ENCODE data around the gene VAV3. TPM values are rescaled to one million over a fixed set of nuclear protein-coding genes. Genes with fewer than 3 reads are reported as not detected.

The VAV3 gene
- total RNA-seq, 1 experiment from 2014 or later: 10.0 TPM

DNA sequence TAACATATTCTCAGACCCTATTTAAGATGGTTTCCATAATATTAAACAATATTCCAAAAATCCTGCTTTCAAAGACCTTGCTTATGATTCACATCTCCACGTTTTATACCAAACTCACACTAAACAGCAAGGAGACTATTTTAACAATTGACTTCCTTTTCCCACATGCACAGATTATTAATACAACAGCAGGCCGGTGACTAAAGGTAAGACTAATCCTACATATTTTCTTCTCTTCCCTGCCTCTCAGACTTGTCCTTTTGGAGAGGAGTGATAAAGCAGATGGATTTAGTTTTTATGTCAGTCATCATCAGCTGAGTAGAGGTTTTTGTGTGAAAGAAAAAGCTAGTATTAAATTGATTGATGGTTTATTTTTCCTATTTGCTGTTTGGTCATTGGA, 423.6 kb downstream of the VAV3 start:
- CTCF ChIA-PET: no interaction called here
- ATAC-seq: no peak

DNA sequence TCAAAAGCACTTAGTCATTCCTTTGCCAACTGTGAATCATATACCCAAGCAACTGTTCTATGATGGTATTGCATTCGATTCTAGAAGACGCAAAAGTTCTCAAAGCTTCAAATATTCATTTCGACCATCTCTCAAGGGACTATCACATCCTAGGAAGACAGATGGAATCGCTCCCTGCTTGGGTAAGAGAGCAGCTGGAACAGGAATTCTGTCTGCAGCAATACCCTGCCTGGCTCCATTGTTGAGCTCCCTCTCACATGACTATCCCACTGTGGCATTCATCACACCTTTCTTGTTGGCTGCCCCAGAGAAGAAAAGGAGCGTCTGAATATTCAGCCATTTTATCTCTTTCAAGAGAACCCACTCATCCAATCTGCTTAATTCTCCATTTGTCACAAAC, 426.5 kb downstream of the VAV3 start:
- no peak for TF ChIP-seq NFATC4 (CRISPR knock-in tag; IDR thresholded peaks at IDR 0.05)
- TF ChIP-seq, protein P1, sequence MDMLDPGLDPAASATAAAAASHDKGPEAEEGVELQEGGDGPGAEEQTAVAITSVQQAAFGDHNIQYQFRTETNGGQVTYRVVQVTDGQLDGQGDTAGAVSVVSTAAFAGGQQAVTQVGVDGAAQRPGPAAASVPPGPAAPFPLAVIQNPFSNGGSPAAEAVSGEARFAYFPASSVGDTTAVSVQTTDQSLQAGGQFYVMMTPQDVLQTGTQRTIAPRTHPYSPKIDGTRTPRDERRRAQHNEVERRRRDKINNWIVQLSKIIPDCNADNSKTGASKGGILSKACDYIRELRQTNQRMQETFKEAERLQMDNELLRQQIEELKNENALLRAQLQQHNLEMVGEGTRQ (CRISPR knock-in tag; IDR thresholded peaks at IDR 0.05): 0 out of 2 replicates have a peak, but pooled peaks have one; percentile 14
- Mint-ChIP-seq H3K4me1 (peaks cover 19% of the 10 kb centered on the region), H3K9me3 (no peaks in the 10 kb centered on the region; the same call in 1 of the 2 replicates), H3K4me3 (no peak overlapping the region), H3K27ac (no peak overlapping the region), H3K36me3 (no peaks in the 10 kb centered on the region), H3K27me3 (ENCODE audit: low read depth) (no peaks in the 10 kb centered on the region; the same call in 1 of the 2 replicates)
- ChIA-PET POLR2A (no interaction called here), CTCF (interaction anchor here (0.7 to 0.8 kb wide), 2 partner anchors 9 to 341 kb away, joined by 3 to 6 read pairs; no protein-coding TSS in a partner anchor)
- DNase-seq (ENCODE audit: low spot score) (no peak), ATAC-seq (peak; percentile 59)

More for the DNA sequence above, 423.6 kb downstream of the VAV3 start:
- no peak for DNase-seq (ENCODE audit: low spot score)
- no peak overlapping the region for H3K4me3 Mint-ChIP-seq
- H3K27ac Mint-ChIP-seq: no peak overlapping the region
- no peaks in the 10 kb centered on the region for H3K36me3 Mint-ChIP-seq
- POLR2A ChIA-PET: no interaction called here
- no peaks in the 10 kb centered on the region for H3K9me3 Mint-ChIP-seq
- TF ChIP-seq ZNF121 (CRISPR knock-in tag; IDR thresholded peaks at IDR 0.05) (no peak), IRF2 (CRISPR knock-in tag; IDR thresholded peaks at IDR 0.05; ENCODE audit: borderline replicate concordance, low read depth) (no peak), OVOL2 (CRISPR knock-in tag; IDR thresholded peaks at IDR 0.05; ENCODE audit: borderline replicate concordance) (no peak), ELF4 (CRISPR knock-in tag; IDR thresholded peaks at IDR 0.05; ENCODE audit: low read depth) (no peak), CBFB (CRISPR knock-in tag; IDR thresholded peaks at IDR 0.05; ENCODE audit: low read depth) (no peak), JAZF1 (CRISPR knock-in tag; IDR thresholded peaks at IDR 0.05) (no peak), ZNF219 (CRISPR knock-in tag; IDR thresholded peaks at IDR 0.05; ENCODE audit: borderline replicate concordance) (no peak), PRRX2 (CRISPR knock-in tag; IDR thresholded peaks at IDR 0.05) (no peak), ZNF396 (CRISPR knock-in tag; IDR thresholded peaks at IDR 0.05; ENCODE audit: borderline replicate concordance) (no peak), RELA (CRISPR knock-in tag; IDR thresholded peaks at IDR 0.05; ENCODE audit: borderline replicate concordance) (no peak), ETV6 (CRISPR knock-in tag; IDR thresholded peaks at IDR 0.05) (no peak), ESRRA (CRISPR knock-in tag; IDR thresholded peaks at IDR 0.05; ENCODE audit: borderline replicate concordance) (no peak), TEAD1 (CRISPR knock-in tag; IDR thresholded peaks at IDR 0.05) (no peak)
- H3K4me1 Mint-ChIP-seq: peaks cover 19% of the 10 kb centered on the region
- H3K27me3 Mint-ChIP-seq (ENCODE audit: low read depth): no peaks in the 10 kb centered on the region

DNA sequence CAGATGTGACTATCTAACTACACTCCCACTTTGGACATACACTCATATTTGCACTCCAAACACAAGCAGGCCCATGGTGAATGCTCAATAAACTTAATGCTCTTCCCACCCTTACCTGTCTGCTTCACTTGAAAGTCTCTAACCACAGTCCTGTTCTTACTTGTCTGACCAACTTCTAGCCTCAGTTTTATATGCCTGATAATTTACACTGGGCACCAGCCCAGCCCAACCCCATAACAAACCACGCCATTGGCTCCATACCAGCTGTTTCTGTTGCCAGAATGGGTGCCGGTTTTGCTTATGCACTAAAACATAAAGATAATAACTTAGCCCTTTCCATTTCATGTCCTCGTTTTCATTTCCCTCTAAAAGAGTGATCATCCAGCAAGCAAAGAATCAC, 428.7 kb downstream of the VAV3 start:
- H3K9me3 Mint-ChIP-seq: no peaks in the 10 kb centered on the region; the same call in 1 of the 2 replicates
- H3K4me1 Mint-ChIP-seq: peaks cover 19% of the 10 kb centered on the region
- no peak for ATAC-seq
- CTCF ChIA-PET: no interaction called here
- POLR2A ChIA-PET: no interaction called here
- H3K27me3 Mint-ChIP-seq (ENCODE audit: low read depth): no peaks in the 10 kb centered on the region; the same call in 1 of the 2 replicates
- no peaks in the 10 kb centered on the region for H3K36me3 Mint-ChIP-seq
- no peak for DNase-seq (ENCODE audit: low spot score)
- H3K27ac Mint-ChIP-seq: no peak overlapping the region
- H3K4me3 Mint-ChIP-seq: no peak overlapping the region
- TF ChIP-seq, protein P2, sequence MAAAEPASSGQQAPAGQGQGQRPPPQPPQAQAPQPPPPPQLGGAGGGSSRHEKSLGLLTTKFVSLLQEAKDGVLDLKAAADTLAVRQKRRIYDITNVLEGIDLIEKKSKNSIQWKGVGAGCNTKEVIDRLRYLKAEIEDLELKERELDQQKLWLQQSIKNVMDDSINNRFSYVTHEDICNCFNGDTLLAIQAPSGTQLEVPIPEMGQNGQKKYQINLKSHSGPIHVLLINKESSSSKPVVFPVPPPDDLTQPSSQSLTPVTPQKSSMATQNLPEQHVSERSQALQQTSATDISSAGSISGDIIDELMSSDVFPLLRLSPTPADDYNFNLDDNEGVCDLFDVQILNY (CRISPR knock-in tag; IDR thresholded peaks at IDR 0.05): no peak
- no peak for TF ChIP-seq GRHL2 (CRISPR knock-in tag; IDR thresholded peaks at IDR 0.05; ENCODE audit: insufficient replicate concordance, severe bottlenecking)
- TF ChIP-seq, protein P3, sequence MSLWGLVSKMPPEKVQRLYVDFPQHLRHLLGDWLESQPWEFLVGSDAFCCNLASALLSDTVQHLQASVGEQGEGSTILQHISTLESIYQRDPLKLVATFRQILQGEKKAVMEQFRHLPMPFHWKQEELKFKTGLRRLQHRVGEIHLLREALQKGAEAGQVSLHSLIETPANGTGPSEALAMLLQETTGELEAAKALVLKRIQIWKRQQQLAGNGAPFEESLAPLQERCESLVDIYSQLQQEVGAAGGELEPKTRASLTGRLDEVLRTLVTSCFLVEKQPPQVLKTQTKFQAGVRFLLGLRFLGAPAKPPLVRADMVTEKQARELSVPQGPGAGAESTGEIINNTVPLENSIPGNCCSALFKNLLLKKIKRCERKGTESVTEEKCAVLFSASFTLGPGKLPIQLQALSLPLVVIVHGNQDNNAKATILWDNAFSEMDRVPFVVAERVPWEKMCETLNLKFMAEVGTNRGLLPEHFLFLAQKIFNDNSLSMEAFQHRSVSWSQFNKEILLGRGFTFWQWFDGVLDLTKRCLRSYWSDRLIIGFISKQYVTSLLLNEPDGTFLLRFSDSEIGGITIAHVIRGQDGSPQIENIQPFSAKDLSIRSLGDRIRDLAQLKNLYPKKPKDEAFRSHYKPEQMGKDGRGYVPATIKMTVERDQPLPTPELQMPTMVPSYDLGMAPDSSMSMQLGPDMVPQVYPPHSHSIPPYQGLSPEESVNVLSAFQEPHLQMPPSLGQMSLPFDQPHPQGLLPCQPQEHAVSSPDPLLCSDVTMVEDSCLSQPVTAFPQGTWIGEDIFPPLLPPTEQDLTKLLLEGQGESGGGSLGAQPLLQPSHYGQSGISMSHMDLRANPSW (CRISPR knock-in tag; conservative IDR thresholded peaks at IDR 0.05; ENCODE audit: low read depth): no peak
- TF ChIP-seq, protein P4, sequence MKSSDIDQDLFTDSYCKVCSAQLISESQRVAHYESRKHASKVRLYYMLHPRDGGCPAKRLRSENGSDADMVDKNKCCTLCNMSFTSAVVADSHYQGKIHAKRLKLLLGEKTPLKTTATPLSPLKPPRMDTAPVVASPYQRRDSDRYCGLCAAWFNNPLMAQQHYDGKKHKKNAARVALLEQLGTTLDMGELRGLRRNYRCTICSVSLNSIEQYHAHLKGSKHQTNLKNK (CRISPR knock-in tag; IDR thresholded peaks at IDR 0.05): no peak
- TF ChIP-seq, protein P5, sequence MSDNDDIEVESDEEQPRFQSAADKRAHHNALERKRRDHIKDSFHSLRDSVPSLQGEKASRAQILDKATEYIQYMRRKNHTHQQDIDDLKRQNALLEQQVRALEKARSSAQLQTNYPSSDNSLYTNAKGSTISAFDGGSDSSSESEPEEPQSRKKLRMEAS (CRISPR knock-in tag; IDR thresholded peaks at IDR 0.05): no peak
- TF ChIP-seq, protein P6, sequence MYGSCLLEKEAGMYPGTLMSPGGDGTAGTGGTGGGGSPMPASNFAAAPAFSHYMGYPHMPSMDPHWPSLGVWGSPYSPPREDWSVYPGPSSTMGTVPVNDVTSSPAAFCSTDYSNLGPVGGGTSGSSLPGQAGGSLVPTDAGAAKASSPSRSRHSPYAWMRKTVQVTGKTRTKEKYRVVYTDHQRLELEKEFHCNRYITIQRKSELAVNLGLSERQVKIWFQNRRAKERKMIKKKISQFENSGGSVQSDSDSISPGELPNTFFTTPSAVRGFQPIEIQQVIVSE (CRISPR knock-in tag; IDR thresholded peaks at IDR 0.05; ENCODE audit: borderline replicate concordance): no peak
- TF ChIP-seq, protein P7, sequence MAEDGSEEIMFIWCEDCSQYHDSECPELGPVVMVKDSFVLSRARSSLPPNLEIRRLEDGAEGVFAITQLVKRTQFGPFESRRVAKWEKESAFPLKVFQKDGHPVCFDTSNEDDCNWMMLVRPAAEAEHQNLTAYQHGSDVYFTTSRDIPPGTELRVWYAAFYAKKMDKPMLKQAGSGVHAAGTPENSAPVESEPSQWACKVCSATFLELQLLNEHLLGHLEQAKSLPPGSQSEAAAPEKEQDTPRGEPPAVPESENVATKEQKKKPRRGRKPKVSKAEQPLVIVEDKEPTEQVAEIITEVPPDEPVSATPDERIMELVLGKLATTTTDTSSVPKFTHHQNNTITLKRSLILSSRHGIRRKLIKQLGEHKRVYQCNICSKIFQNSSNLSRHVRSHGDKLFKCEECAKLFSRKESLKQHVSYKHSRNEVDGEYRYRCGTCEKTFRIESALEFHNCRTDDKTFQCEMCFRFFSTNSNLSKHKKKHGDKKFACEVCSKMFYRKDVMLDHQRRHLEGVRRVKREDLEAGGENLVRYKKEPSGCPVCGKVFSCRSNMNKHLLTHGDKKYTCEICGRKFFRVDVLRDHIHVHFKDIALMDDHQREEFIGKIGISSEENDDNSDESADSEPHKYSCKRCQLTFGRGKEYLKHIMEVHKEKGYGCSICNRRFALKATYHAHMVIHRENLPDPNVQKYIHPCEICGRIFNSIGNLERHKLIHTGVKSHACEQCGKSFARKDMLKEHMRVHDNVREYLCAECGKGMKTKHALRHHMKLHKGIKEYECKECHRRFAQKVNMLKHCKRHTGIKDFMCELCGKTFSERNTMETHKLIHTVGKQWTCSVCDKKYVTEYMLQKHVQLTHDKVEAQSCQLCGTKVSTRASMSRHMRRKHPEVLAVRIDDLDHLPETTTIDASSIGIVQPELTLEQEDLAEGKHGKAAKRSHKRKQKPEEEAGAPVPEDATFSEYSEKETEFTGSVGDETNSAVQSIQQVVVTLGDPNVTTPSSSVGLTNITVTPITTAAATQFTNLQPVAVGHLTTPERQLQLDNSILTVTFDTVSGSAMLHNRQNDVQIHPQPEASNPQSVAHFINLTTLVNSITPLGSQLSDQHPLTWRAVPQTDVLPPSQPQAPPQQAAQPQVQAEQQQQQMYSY (CRISPR knock-in tag; IDR thresholded peaks at IDR 0.05): no peak
- no peak for TF ChIP-seq NR2C2 (CRISPR knock-in tag; IDR thresholded peaks at IDR 0.05)

Data from WTC11 (cell line).